ENCODE results near the gene DPEP1. TPM values are rescaled to one million over a fixed set of nuclear protein-coding genes. Genes with fewer than 3 reads are reported as not detected.

Gene DPEP1
- total and polyA plus RNA-seq, 4 donors = 0.14 to 0.83 (median 0.45) TPM

GRCh38 chr16:89577055-89577759, 36.2 kb upstream of the DPEP1 start:
- no peaks in the 10 kb centered on the region for H3K36me3 ChIP-seq (ENCODE audit: control insufficient read depth in 4 of 4, insufficient read depth in 3 of 4, low read depth in 1 of 4, low read length in 3 of 4)
- TF ChIP-seq JUND (IDR thresholded peaks at IDR 0.05) (no peak), FOXA2 (IDR thresholded peaks at IDR 0.05) (no peak), TAF1 (conservative IDR thresholded peaks at IDR 0.05) (no peak), YY1 (IDR thresholded peaks at IDR 0.05) (no peak), HNF4G (IDR thresholded peaks at IDR 0.05) (no peak), EGR1 (IDR thresholded peaks at IDR 0.05; ENCODE audit: low read depth in 2 of 2) (no peak), CTCF (IDR thresholded peaks at IDR 0.05; ENCODE audit: low read depth, low read length, missing input control) (no peak), RAD21 (IDR thresholded peaks at IDR 0.05) (no peak), RXRA (IDR thresholded peaks at IDR 0.05) (no peak), SP1 (IDR thresholded peaks at IDR 0.05) (no peak), GABPA (IDR thresholded peaks at IDR 0.05 in 1 of 2, conservative IDR thresholded peaks at IDR 0.05 in 1 of 2) (no peak), FOXA1 (IDR thresholded peaks at IDR 0.05) (no peak), HNF4A (conservative IDR thresholded peaks at IDR 0.05) (no peak), NR2F2 (IDR thresholded peaks at IDR 0.05) (no peak)
- TF ChIP-seq, protein P1, sequence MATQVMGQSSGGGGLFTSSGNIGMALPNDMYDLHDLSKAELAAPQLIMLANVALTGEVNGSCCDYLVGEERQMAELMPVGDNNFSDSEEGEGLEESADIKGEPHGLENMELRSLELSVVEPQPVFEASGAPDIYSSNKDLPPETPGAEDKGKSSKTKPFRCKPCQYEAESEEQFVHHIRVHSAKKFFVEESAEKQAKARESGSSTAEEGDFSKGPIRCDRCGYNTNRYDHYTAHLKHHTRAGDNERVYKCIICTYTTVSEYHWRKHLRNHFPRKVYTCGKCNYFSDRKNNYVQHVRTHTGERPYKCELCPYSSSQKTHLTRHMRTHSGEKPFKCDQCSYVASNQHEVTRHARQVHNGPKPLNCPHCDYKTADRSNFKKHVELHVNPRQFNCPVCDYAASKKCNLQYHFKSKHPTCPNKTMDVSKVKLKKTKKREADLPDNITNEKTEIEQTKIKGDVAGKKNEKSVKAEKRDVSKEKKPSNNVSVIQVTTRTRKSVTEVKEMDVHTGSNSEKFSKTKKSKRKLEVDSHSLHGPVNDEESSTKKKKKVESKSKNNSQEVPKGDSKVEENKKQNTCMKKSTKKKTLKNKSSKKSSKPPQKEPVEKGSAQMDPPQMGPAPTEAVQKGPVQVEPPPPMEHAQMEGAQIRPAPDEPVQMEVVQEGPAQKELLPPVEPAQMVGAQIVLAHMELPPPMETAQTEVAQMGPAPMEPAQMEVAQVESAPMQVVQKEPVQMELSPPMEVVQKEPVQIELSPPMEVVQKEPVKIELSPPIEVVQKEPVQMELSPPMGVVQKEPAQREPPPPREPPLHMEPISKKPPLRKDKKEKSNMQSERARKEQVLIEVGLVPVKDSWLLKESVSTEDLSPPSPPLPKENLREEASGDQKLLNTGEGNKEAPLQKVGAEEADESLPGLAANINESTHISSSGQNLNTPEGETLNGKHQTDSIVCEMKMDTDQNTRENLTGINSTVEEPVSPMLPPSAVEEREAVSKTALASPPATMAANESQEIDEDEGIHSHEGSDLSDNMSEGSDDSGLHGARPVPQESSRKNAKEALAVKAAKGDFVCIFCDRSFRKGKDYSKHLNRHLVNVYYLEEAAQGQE (IDR thresholded peaks at IDR 0.05) = no peak
- TF ChIP-seq, protein P2, sequence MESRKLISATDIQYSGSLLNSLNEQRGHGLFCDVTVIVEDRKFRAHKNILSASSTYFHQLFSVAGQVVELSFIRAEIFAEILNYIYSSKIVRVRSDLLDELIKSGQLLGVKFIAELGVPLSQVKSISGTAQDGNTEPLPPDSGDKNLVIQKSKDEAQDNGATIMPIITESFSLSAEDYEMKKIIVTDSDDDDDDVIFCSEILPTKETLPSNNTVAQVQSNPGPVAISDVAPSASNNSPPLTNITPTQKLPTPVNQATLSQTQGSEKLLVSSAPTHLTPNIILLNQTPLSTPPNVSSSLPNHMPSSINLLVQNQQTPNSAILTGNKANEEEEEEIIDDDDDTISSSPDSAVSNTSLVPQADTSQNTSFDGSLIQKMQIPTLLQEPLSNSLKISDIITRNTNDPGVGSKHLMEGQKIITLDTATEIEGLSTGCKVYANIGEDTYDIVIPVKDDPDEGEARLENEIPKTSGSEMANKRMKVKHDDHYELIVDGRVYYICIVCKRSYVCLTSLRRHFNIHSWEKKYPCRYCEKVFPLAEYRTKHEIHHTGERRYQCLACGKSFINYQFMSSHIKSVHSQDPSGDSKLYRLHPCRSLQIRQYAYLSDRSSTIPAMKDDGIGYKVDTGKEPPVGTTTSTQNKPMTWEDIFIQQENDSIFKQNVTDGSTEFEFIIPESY (IDR thresholded peaks at IDR 0.05) = no peak
- TF ChIP-seq, protein P3, sequence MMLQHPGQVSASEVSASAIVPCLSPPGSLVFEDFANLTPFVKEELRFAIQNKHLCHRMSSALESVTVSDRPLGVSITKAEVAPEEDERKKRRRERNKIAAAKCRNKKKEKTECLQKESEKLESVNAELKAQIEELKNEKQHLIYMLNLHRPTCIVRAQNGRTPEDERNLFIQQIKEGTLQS (IDR thresholded peaks at IDR 0.05) = no peak
- TF ChIP-seq, protein P4, sequence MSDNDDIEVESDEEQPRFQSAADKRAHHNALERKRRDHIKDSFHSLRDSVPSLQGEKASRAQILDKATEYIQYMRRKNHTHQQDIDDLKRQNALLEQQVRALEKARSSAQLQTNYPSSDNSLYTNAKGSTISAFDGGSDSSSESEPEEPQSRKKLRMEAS (IDR thresholded peaks at IDR 0.05) = no peak
- H3K9ac ChIP-seq (ENCODE audit: low read depth in 1 of 2, low read length in 2 of 2) = no peak overlapping the region
- peaks cover 10 to 23% (median 17%) of the 10 kb centered on the region in 4 donors for H3K4me1 ChIP-seq (ENCODE audit: control insufficient read depth in 4 of 4, insufficient read depth in 4 of 4, low read length in 3 of 4)
- no peak overlapping the region for H3K4me3 ChIP-seq (ENCODE audit: low read depth in 1 of 3, low read length in 3 of 3)
- no peak overlapping the region for H3K27ac ChIP-seq (ENCODE audit: low read depth in 1 of 2, low read length in 2 of 2)
- peaks cover 0 to 3% (median 0%) of the 10 kb centered on the region in 4 donors for H3K27me3 ChIP-seq (ENCODE audit: control insufficient read depth in 4 of 4, insufficient read depth in 4 of 4, low read length in 3 of 4)
- no peaks in the 10 kb centered on the region for H3K9me3 ChIP-seq (ENCODE audit: control insufficient read depth in 4 of 4, low read length in 3 of 4)
- DNase-seq (ENCODE audit: low spot score) = no peak
- WGBS = 88% methylated on average over 25 of the region's 25 CpGs

All from liver (tissue), 9 donors.